ENCODE results near the gene FRYL.

The FRYL gene

DNA sequence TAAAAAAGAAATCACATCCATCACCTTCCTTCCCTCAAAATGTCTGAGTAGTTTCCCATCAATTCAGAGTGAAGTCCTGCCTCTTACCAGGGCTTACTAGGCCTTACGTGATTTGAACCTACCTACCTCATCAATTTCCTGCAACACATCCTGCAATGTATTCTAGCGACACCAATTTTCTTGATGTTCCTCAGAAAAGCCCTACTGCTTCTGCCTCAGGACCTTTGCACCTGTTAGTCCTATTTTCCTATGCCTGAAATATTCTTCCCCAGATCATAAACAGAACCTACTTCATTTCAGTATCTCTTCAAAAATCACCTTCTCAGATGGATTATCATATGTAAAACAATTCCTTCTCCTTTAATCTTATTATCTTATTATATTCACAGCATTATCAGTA lies 237.2 kb downstream of the FRYL start:
- DNase-seq: no peak

- DNase-seq: no peak
These were observed 240.5 kb downstream of the FRYL start for GRCh38 chr4:48539597-48539996.

GRCh38 chr4:48538358-48538757 lies 241.7 kb downstream of the FRYL start:
- DNase-seq: peak; percentile 38

DNA sequence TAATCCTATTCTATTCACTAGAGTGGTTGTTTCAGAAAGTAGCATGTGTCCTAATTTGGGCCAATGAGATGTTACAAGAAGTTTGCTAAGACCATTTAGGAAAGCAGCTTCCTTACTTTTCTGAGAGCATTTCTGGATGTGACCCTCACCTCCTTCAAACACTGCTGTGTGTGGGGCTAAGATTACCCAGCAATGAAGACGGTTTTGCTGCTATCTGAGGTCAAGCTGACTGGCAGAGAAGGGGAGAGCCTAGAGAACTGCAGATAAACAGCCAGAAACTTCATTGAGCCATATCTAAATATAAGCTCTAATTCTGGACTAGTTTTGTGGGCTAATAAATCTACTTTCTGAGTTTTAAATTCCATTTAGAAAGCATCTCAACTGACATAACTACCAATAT lies 253.7 kb downstream of the FRYL start:
- DNase-seq: no peak

DNA sequence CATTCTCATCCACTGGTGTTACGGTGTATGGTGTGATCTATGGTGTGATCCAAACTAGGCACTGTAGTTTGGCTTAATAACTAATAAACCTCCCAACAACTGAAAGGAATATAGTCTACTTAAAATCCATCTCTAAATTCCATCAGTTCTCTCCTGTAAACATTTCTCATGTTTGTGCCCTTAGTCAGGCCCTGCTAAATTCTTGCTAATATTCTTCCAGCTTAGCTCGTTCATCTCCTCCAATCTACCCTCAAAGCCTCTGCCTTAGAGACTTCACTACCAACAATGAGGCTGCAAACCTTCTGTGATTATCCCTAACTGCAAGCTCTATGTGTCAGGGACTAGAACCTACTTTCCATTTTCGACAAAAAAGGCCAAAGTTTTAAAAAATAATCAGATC lies 261.9 kb downstream of the FRYL start:
- DNase-seq: no peak

- DNase-seq: no peak
These were observed 270.5 kb downstream of the FRYL start for GRCh38 chr4:48509543-48509942.

- DNase-seq: no peak
These were observed 273.4 kb downstream of the FRYL start for GRCh38 chr4:48506716-48507115.

DNA sequence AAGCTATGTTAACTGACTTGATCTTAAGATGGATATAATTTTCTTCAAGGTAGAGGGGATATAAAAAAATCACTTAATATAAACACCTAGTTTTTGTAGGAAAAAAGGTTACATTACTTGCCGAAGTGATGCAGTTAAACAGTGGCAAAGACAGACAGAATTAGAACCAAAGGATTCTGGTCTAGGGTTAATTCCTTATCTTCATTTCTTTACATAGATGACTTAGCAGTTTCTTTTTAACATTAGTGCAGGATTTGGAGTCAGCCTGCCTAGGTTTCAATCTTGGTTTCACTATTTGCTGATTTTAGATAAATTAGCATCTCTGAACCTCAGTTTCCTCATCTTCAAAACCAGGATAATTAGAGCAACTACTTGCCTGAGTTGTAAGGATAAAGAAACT lies 275.7 kb downstream of the FRYL start:
- no peak for DNase-seq

DNA sequence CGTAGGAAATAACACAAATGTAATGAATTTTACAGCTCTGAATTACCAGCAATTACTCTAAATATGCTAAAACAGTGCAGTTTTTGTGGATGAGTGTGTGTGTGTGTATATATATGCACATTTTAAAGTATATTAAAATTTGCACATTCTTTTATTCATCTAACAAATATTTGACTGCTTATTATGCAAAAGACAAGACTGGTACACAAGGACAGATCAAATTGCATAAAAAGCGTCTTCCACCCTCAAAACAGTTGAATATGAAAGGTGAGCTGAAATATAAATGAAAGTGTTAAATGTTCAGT lies 276.1 kb downstream of the FRYL start:
- DNase-seq: no peak

DNA sequence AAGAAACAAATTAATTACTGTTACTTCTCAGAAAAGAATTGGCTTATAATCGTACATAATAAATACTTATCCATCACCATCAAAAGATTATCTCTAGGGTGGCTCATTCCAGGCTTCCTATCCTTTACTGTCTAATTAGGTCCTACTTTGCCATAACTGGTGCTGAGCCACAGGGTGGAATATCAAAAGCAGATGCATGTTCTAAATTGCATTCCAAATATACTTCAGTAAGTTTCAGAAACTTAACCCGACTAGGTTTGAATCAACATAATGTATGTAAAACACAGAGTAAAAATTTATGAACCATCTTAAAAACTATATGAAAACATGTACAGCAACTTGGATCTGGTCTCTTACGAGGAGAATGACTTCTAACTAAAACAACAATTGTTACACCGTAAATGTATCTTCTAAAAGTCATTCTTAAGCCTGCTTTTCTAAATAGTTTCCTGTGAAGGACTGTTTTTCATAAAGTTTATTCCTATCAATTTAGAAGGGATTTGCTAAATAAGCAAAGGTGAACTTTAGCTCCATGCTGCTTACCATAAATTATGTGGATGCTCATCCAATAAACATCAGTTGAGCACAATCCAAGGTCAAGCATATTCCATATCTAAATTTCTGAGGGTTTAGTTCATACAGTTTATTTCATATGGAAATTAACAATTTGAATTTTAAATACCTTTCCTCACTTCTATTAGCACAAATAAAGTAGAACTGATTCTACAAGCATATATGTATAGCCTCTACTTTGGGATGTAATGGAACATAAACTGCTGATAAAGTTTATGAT lies 276.6 kb downstream of the FRYL start:
- DNase-seq: no peak

DNA sequence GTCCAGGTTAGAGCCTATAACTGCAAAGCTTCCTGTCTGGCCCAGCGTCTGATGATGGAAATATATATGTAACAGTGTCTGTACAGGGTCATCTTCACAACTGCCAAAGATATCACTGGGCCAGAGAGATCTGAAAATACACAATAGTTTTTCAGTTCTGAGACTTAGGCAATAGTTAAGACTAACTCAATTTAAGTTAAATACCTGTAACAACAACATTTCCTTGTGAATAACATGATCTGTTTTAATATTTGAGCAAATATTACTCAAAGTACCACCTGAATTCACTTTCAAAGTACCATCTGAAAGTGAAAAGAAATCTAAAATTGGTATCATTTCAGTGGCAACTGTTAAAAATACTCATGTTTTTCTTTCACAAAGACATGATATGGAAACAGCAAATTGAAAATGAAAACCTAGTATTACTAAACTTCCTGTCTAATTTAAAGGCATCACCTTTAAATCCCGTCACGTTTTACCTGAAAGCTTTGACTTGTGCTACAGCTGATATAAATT lies 280.5 kb downstream of the FRYL start:
- DNase-seq: no peak

DNA sequence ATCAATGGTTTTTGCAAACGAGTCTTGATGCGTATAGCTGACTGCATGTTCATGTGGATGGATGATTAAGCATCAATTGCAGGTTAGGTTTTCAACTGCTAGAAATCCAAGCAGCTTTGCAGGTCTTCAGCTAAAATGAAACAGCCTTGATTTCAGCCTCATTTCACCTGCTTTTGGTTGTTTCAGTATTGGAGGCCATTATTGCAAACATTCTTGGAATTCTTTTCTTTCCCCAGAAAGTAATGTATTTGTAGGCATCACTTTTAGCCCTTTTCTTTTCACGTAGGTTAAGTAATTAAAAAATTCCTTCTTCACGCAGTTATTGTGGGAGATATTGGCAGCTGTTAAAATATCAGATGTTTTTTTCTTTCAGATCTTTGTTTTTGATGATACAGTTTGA lies 281.2 kb downstream of the FRYL start:
- DNase-seq: no peak

DNA sequence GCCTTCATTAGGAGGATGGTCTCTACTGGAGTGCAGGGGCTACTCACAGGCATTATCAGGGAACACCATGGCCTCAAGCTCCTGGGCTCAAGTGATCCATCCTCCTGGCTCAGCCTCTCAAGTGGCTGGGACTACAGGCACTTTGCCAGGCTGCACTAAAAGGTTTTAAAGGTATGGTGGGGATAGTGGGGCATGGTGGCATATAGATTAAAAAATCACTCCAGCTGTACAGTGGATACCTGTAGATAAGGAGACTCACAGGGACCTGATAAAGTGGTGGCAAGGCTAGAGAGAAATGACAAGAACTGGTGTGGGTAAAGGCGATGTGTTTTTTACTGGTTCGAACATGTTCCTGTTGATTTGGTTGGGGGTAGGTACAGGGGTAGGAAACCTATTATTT lies 284.1 kb downstream of the FRYL start:
- no peak for DNase-seq

GRCh38 chr4:48493452-48494100 lies 286.5 kb downstream of the FRYL start:
- no peak for DNase-seq

DNA sequence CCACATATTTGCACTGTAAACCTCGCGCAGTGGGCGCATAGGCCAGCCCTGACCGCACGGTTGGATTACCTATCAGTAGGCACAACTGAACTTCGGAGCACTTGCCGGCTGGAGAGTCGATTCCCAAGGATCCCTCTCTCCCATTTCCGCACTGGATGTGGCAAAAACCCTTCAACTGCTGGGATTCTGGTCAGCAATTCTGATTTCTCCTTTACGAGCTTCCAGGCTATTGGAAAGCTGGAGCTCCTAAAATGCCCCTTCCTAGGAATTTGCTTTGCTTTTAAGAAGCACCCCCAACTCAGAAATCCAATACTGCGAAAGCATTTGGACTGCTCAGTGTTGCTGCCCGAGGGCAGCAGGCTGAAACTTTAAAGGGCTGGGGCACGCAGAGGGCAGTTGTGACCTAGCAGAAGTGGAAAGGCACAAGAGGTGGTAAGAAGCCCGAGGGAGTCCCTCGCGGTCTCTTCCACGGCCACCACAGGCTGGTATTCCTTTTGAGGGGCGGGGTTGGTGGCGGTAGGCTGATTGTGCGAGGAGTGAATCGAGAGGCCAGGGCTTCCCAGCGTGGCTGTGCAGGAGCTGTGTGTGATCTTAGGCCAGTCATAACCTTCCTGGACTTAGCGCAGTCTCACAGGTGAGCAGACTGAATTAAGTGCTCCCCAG lies 288.4 kb downstream of the FRYL start:
- no peak for DNase-seq

DNA sequence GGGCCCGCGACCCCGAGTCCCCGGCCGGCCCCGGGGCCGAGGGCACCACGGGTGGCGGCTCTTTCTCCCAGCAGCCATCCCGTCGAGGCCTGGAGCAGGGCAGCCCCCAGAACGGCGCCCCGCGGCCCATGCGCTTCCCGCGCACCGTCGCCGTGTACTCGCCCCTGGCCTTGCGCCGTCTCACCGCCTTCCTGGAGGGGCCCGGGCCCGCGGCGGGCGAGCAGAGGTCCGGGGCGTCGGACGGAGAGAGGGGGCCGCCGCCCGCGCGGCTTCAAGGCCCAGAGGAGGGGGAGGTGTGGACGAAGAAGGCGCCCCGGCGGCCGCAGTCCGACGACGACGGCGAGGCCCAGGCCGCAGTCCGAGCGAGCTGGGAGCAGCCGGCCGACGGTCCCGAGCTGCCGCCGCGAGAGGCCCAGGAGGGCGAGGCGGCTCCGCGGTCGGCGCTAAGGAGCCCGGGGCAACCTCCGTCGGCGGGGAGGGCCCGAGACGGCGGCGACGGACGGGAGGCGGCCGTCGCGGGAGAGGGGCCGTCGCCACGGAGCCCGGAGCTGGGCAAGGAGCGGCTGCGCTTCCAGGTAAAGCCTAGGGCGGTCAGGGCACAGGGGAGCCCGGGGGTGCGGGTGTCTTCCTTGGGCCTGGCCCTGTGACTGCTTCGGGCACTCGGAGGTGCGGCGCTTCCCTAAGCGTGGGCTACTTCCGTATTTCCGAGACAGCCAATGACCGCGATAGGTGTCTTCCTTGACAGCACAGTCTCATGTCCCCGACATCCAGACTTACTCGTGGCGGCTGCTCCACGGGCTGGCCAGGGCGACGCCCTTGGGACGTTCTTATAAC lies 289.2 kb downstream of the FRYL start:
- no peak for DNase-seq

- no peak for DNase-seq
These were observed 289.9 kb downstream of the FRYL start, which contains the start of gene ZAR1 for GRCh38 chr4:48490012-48490679. Gene ZAR1, plus strand, starts transcription at chr4:48490252. Its CDS starts 40 bp downstream, at chr4:48490292.

DNA sequence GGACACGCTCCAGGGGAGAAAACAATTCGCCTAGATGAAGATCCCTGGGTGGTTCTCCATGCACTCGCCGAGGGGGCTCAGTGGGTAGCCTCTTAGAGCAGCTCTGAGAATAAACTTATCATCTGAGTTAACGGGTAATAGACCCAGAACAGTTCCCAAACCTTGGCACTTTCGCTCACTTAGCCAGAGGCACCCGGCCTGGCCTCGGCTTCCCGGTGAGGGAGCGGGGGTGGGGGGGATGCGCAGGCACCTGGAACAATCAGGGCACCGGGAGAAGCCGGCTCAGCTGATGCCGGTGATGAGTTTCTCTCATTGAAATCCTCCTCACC lies 290.4 kb downstream of the FRYL start:
- DNase-seq: no peak

- no peak for DNase-seq
These were observed 295.4 kb downstream of the FRYL start for GRCh38 chr4:48484494-48485168.

GRCh38 chr4:48483777-48484493 lies 296.1 kb downstream of the FRYL start:
- DNase-seq: no peak

DNA sequence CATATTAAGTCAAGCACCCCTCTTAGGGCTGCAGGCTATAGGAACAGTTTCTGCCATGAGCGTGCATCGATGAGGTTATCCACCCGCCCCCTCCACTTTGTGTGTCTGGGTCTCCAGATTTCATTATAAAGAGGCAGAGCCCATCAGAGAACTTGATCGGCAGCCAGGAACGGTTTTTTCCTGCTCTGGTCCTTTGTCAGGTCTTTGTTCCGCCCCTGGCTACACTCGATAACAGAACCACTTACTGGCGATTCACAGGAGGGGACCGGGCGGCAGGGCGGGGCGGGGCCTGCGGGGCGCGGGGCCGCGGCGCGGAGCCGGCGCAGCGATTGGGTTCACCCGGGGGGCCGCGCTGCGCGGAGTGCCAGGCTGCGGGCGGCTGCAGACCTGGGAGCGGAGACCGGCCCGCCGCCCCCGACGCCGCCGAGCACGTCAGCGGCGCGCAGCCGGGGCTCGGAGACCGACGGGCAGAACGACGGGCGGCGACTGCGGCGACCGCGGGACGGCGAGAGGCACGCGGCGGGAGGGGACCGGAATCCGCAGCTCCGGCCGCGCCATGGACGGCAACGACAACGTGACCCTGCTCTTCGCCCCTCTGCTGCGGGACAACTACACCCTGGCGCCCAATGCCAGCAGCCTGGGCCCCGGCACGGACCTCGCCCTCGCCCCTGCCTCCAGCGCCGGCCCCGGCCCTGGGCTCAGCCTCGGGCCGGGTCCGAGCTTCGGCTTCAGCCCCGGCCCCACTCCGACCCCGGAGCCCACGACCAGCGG lies 296.9 kb downstream of the FRYL start, which contains the start of gene SLC10A4:
TSS of gene SLC10A4 (plus strand) at position 338 of the 771 bp plus-strand sequence. CDS start at position 557, 219 bp downstream.
- no peak for DNase-seq
